ENCODE results near the gene BAZ2B.

The BAZ2B gene

DNA sequence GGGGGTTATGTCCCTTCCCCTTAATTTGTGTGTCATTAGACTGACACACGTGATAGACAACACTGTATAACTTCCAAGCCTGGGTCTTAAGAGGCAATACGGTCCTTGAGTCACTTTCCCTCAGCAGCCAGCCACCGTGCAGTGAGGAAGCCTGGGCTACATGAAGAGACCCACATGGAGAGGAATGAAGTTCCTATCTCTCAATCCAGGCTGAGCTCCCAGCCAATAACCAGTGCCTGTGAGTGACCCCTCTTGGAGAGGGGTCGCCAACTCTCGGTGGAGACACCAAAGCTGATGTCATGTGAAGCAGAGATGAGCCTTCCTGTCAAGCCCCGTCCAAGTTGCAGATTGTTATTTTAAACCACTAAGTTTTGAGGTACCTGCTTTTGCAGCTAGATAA, 324.2 kb downstream of the BAZ2B start:
- DNase-seq = no peak

- peak; percentile 85 for DNase-seq
Observed at GRCh38 chr2:159290289-159290907, 325.9 kb downstream of the BAZ2B start.

DNA sequence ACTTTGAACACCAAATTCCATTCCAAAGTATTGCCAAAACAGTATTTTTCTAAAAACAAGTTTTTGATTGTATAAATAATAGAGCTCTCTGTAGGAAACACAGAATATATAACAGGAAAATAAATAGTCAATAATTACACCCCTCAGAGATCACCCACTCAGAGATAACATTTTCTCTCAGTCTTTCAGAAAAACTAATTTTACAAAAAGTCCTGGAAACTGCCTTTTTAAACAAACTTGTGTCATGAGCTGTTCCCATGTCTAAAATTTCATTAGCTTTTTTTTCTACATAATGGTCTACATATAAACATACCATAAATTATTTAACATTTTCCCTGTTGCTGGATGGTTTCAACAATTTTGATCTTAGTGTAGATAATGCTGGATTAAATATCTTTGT, 328.6 kb downstream of the BAZ2B start:
- DNase-seq = no peak

- DNase-seq = peak; percentile 95
Observed at GRCh38 chr2:159286709-159287441, 329.5 kb downstream of the BAZ2B start.

DNA sequence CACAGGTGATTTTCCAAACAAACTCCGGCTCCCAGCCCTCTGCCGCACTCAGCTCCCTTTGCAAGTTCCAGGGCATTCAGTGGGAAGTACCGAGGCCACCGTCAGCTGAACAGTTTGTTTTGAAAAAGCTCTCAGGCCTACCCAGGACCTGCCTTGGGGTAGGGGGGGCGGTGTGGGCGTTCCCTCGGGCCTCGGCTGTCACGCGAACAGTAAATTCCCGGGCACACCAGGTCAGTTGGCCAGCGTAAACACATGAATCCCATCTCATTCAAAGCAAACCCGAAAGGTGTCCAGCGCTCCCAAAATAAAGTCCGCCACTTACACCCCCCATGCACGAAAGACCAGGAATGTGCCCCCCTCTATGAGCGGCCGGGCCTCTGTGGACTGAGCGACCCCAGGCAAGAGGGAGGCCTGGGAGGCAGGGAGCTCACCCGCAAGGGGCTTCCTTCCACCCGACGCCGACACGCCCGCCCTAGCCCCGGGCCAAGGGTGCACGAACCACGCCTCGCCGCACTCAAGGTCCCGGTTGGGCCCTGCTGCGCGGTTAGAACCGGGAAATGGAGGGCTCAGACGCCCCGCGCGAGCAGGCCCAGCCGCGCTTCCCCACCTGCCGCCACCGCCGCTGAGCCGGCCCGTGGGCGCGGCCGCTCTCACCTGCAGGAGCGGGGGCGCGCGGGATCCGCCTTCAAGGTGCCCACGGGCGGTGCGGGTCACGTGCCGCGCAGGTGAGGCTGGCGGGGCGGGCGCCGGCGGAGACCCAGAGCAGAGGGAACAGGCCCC, 330.2 kb downstream of the BAZ2B start, which contains the start of gene WDSUB1:
Gene WDSUB1 (minus strand): TSS at position 775 of the 780 bp plus-strand sequence. CDS start 3,634 bp downstream, outside the sequence.
- peak; percentile 85 for DNase-seq

- DNase-seq = no peak
Observed at GRCh38 chr2:159285433-159285832, 330.9 kb downstream of the BAZ2B start.

DNA sequence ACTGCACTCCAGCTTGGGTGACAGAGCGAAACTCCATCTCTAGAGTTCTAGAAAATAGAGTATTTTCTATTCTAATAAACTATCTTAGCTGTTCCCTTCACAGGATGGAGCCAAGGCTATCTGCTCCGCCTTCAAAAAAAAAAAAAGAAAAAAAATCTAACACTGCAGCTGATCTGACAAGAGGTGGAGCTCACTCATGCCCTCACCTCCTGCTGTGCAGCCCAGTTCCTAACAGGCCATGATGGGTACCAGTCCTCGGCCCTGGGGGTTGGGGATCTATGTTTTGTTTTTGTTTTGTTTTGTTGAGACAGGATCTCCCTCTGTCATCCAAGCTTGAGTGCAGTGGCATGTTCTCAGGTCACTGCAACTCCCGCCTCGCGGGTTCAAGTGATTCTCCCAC, 332.8 kb downstream of the BAZ2B start:
- no peak for DNase-seq

DNA sequence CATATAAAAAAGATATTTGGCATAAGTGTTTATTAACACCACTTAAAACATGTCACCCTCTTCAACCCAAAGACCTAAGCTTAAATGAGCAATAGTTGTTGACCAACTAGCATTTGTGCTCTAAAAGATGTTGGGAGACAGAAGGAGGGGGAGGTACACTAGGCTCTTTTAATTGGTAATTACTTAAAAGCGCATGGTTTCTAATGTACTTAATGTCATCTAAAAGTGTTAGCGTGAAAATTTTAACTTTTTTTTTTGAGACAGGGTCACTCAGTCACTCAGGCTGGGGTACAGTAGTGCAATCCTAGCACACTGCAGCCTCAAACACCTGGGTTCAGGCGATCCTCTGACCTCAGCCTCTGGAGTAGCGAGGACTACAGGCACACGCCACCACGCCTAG, 335.3 kb downstream of the BAZ2B start:
- DNase-seq = no peak

DNA sequence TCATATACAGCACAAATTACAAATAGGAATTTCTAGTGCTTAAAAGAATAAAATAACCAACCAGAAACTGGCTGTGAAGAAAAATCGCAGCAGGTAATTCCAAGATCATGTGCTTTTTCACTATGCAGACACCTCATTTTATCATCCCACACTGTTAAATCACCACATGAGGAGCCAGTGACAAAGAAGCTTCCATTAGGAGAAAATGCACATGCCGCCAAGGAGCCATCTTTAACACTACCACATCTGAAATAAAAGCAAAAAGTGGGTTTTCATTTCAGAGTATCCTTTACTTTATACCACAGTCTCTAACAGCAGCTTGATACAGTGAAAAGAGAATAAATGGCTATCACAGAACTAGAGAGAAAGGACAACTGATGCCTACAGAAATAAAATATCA, 336.6 kb downstream of the BAZ2B start:
- no peak for DNase-seq

GRCh38 chr2:159275111-159275510, 341.2 kb downstream of the BAZ2B start:
- no peak for DNase-seq

DNA sequence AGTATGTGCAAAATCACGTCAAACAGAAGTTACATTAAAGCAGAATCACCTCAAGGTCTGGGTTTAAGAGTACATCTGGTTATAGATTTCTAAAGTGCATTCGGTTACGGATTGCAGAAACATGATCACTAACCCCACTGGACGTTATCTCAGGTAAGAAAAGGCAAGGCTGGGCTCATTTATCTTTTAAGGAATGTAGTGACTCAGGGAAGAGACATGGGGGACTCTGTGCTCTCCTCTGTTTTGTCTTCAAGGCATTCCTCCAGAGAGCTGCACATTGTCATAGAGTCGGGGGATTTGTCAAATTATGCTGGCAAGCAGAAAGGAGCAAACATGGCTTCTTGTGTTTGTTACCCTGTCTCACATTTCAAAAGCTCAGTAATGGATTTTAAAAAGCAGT, 344.2 kb downstream of the BAZ2B start:
- no peak for DNase-seq

DNA sequence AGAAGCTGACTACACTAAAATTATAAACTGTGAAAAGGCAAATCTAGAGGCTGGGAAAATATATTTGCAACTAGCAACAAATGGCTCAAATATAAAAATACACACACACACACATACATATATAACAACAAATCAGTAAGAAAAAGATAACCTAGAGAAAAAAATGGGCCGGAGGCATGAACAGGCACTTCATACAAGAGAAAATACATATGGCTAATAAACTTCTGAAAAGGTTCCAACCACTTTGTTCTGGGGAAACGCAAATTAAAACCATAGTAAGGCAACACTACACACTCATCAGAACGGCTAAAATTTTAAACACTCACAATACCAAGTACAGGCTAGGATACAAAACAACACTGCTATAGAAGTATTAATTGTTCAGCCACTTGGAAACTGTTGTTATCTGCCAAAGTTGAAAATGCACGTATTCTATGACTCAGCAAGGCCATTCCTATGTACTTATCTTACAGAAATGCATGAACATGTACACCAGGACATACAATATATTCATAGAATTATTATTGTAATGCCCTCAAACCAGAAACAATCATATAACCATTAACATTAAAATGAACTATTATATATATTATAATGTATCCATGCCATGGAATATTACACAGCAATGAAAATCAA, 345.5 kb downstream of the BAZ2B start:
- no peak for DNase-seq
